ENCODE measurements around the gene TEX48. TPM values are rescaled to one million over a fixed set of nuclear protein-coding genes. Genes with fewer than 3 reads are reported as not detected.
A peak's percentile ranks its signal among the peaks of the same experiment; 100 is the strongest.

Gene TEX48
- total RNA-seq, 1 experiment from 2014 or later: not detected

GRCh38 chr9:114619191-114619761 lies 62.7 kb downstream of the TEX48 start:
- no peaks in the 10 kb centered on the region for H3K9me3 ChIP-seq (ENCODE audit: low read length)
- peaks cover 17% of the 10 kb centered on the region for H3K36me3 ChIP-seq (ENCODE audit: insufficient read depth, low read length)
- peak overlapping the region; percentile 22 for H3K4me2 ChIP-seq (ENCODE audit: low read depth, low read length, poor library complexity, severe bottlenecking)
- DNase-seq: no peak
- H3K79me2 ChIP-seq (ENCODE audit: low read length): peaks cover 44% of the 10 kb centered on the region
- no peak overlapping the region for H2AFZ ChIP-seq (ENCODE audit: low read length)
- H3K9me2 ChIP-seq (replicated peaks; ENCODE audit: insufficient read depth, low read length): no peaks in the 10 kb centered on the region
- H3K9ac ChIP-seq (ENCODE audit: low read length): 0 out of 2 replicates have a peak overlapping the region, but pooled peaks have one; percentile 1
- no peaks in the 10 kb centered on the region for H4K20me1 ChIP-seq (ENCODE audit: insufficient read depth, low read depth, low read length)
- H3K4me3 ChIP-seq (ENCODE audit: low read length): no peak overlapping the region
- H3K27me3 ChIP-seq (ENCODE audit: low read length): no peaks in the 10 kb centered on the region
- H3K4me1 ChIP-seq (ENCODE audit: low read length): peaks cover 29% of the 10 kb centered on the region
- peak overlapping the region; percentile 24 for H3K27ac ChIP-seq (ENCODE audit: low read length)

- H3K27me3 ChIP-seq (ENCODE audit: low read length): no peaks in the 10 kb centered on the region
- H3K4me3 ChIP-seq (ENCODE audit: low read length): peak overlapping the region; percentile 34
- peaks cover 53% of the 10 kb centered on the region for H3K4me1 ChIP-seq (ENCODE audit: low read length)
- peak overlapping the region; percentile 94 for H3K27ac ChIP-seq (ENCODE audit: low read length)
- DNase-seq: peak; percentile 87
- no peak overlapping the region for H2AFZ ChIP-seq (ENCODE audit: low read length)
- H3K9me2 ChIP-seq (replicated peaks; ENCODE audit: insufficient read depth, low read length): no peaks in the 10 kb centered on the region
- peak overlapping the region; percentile 60 for H3K9ac ChIP-seq (ENCODE audit: low read length)
- peak overlapping the region; percentile 64 for H3K4me2 ChIP-seq (ENCODE audit: low read depth, low read length, poor library complexity, severe bottlenecking)
- H3K9me3 ChIP-seq (ENCODE audit: low read length): no peaks in the 10 kb centered on the region
- H3K36me3 ChIP-seq (ENCODE audit: insufficient read depth, low read length): peaks cover 10% of the 10 kb centered on the region
- H4K20me1 ChIP-seq (ENCODE audit: insufficient read depth, low read depth, low read length): no peaks in the 10 kb centered on the region
- H3K79me2 ChIP-seq (ENCODE audit: low read length): peaks cover 60% of the 10 kb centered on the region
These were observed 65.1 kb downstream of the TEX48 start for GRCh38 chr9:114616684-114617520.

Other genes with a start within 250 kb of the TEX48 start
- 0.30 and 0.76 TPM in 2 replicates for gene WHRN, start 176.7 kb downstream of the TEX48 start, total RNA-seq (2014; rRNA removed; shearing (Covaris generic); ENCODE audit: low replicate concordance)
- 113 and 165 TPM in 2 replicates for gene ATP6V1G1, start 94.4 kb downstream of the TEX48 start, total RNA-seq (2014; rRNA removed; shearing (Covaris generic); ENCODE audit: low replicate concordance)
- 21.1 and 29.7 TPM in 2 replicates for gene TMEM268, start 70.9 kb downstream of the TEX48 start, total RNA-seq (2014; rRNA removed; shearing (Covaris generic); ENCODE audit: low replicate concordance)
- not detected in 2 replicates for gene TEX53, start 24.4 kb downstream of the TEX48 start, total RNA-seq (2014; rRNA removed; shearing (Covaris generic); ENCODE audit: low replicate concordance)
- 20.6 and 32.5 TPM in 2 replicates for gene TNFSF15, start 123.8 kb upstream of the TEX48 start, total RNA-seq (2014; rRNA removed; shearing (Covaris generic); ENCODE audit: low replicate concordance)
- 17.9 and 19.6 TPM in 2 replicates for gene TNFSF8, start 248.4 kb upstream of the TEX48 start, total RNA-seq (2014; rRNA removed; shearing (Covaris generic); ENCODE audit: low replicate concordance)